GM12891 (cell line): ENCODE measurements around the gene SNRPA.

Source experiments
- PAX5 ChIP-seq: IDR thresholded peaks from 2 replicates; pipeline ENCODE4 v1.6.1; 2011; ENCODE audit warnings: low read length, moderate library complexity, mild to moderate bottlenecking; ENCODE audit not compliant: insufficient read depth, severe bottlenecking
- POLR2A ChIP-seq: IDR thresholded peaks from 2 replicates; pipeline ENCODE4 v1.6.1; 2011; ENCODE audit warnings: low read depth, low read length, control low read depth
- POLR2AphosphoS5 ChIP-seq: IDR thresholded peaks from 2 replicates; pipeline ENCODE4 v1.6.1; 2011; ENCODE audit warnings: low read depth, low read length, control low read depth
- POU2F2 ChIP-seq: IDR thresholded peaks from 2 replicates; pipeline ENCODE4 v1.6.1; 2011; ENCODE audit warnings: low read depth, mild to moderate bottlenecking, control low read depth, low read length, moderate library complexity
- SPI1 ChIP-seq: IDR thresholded peaks from 2 replicates; pipeline ENCODE4 v1.6.1; 2011; ENCODE audit warnings: low read depth, low read length, control low read depth
- TAF1 ChIP-seq: IDR thresholded peaks from 2 replicates; pipeline ENCODE4 v1.6.1; 2011; ENCODE audit warnings: low read depth, low read length, control low read depth

DNA sequence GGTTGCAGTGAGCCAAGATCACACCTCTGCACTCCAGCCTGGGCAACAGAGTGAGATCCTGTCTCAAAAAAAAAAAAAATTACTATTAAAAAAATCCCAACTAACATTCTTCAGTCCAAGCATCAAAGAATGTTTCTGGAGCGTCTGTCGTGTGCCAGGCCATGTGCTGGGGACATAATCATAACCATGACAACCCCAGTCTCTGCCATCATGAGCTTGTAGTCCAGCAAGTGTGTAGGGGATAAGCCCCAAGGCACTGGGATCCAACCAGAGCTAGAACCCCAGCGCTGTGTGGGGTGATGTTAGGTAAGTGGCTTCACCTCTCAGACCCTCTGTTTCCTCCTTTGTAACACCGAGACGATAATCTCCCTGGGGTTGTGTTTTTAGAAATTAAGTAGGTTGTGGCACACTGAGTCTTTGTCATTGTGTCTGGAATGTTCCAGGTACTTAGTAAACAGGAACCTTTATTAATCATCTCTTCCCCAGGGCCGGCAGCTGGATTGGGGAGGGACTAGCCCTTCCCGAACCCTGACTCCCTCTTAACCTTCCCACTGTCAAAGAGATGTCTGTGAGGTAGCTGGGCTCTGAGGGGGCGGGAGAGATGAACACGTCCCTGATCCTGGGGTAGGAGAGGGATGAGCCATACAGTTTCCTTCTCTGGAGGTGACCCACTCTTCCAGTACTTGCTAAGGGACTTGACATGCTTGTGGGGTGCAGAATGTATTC, 28.9 kb upstream of the SNRPA start:
- TF ChIP-seq POLR2A, result no peak
- no peak for TF ChIP-seq POLR2AphosphoS5
- TF ChIP-seq POU2F2, result no peak
- TF ChIP-seq TAF1, result no peak
- TF ChIP-seq SPI1, result no peak
- no peak for TF ChIP-seq PAX5
